IMR-90 (cell line): ENCODE measurements around the gene MBD3L4. TPM values are rescaled to one million over a fixed set of nuclear protein-coding genes. Genes with fewer than 3 reads are reported as not detected.
A peak's percentile ranks its signal among the peaks of the same experiment; 100 is the strongest.

ENCODE experiments used
- ATAC-seq: fragments of 200-7000 bp; cut with Tn5 transposase; 2 replicates; pipeline ENCODE4 v1.9.1; 2020; ENCODE audit warnings: low read depth, mild to moderate bottlenecking, moderate library complexity
- BruUV-seq: library from RNA; stranded (reverse); fragments of 400-500 nt; replicated peaks from 2 replicates; lab custom pipeline; 2021; lab: Mats Ljungman, UMichigan
- CTCF ChIA-PET: fragments of 300-600 bp; formaldehyde crosslinking; extraction: SDS; loops from one replicate; lab custom pipeline; 2021; ENCODE audit warnings: antibody characterized with exemption; lab: Yijun Ruan, JAX
- POLR2A ChIA-PET: fragments of 300-600 bp; sonication (Branson Sonifier 250); formaldehyde crosslinking; loops from one replicate; lab custom pipeline; 2022; ENCODE audit warnings: antibody characterized with exemption; ENCODE audit not compliant: unreplicated experiment; lab: Charles Lee
- DNase-seq: peaks from one replicate; pipeline ENCODE4 v3.0.0; 2013
- H2AFZ ChIP-seq: replicated peaks from 2 replicates; pipeline ENCODE3; 2013; ENCODE audit warnings: low read length, mild to moderate bottlenecking; ENCODE audit not compliant: poor library complexity
- H2AK5ac ChIP-seq: 2 replicates; pipeline ENCODE4 v1.6.1; 2013; ENCODE audit warnings: low read depth, low read length, inconsistent platforms
- H2AK9ac ChIP-seq: replicated peaks from 2 replicates; pipeline ENCODE3; 2013; ENCODE audit warnings: mild to moderate bottlenecking, low read depth, low read length, moderate library complexity; ENCODE audit not compliant: poor library complexity
- H2BK120ac ChIP-seq: 2 replicates; pipeline ENCODE4 v1.6.1; 2013; ENCODE audit warnings: low read depth, low read length, inconsistent platforms
- H2BK15ac ChIP-seq: 3 replicates; pipeline ENCODE4 v1.6.1; 2013; ENCODE audit warnings: low read depth, low read length, inconsistent platforms
- H2BK20ac ChIP-seq: 2 replicates; pipeline ENCODE4 v1.6.1; 2013; ENCODE audit warnings: low read depth, mild to moderate bottlenecking, inconsistent platforms, low read length, moderate library complexity
- H2BK5ac ChIP-seq: 2 replicates; pipeline ENCODE4 v1.6.1; 2013; ENCODE audit warnings: mild to moderate bottlenecking, low read depth, low read length, inconsistent platforms; ENCODE audit not compliant: poor library complexity, severe bottlenecking
- H3K14ac ChIP-seq: replicated peaks from 2 replicates; pipeline ENCODE4 v1.6.1; 2013; ENCODE audit warnings: low read depth, low read length, inconsistent platforms
- H3K18ac ChIP-seq: 2 replicates; pipeline ENCODE4 v1.6.1; 2013; ENCODE audit warnings: low read depth, low read length, control low read depth
- H3K23ac ChIP-seq: 2 replicates; pipeline ENCODE4 v1.6.1; 2013; ENCODE audit warnings: low read depth, low read length, inconsistent platforms
- H3K27ac ChIP-seq: 2 replicates; pipeline ENCODE4 v1.5.1; 2013; ENCODE audit warnings: mild to moderate bottlenecking, control low read depth, low read length; ENCODE audit not compliant: insufficient read depth
- H3K27me3 ChIP-seq: 2 replicates; pipeline ENCODE4 v1.6.1; 2013; ENCODE audit warnings: low read length; ENCODE audit not compliant: control insufficient read depth, insufficient read depth
- H3K36me3 ChIP-seq: 2 replicates; pipeline ENCODE4 v1.6.1; 2013; ENCODE audit warnings: low read length, mixed read lengths; ENCODE audit not compliant: control insufficient read depth, insufficient read depth
- H3K4ac ChIP-seq: 2 replicates; pipeline ENCODE4 v1.6.1; 2013; ENCODE audit warnings: low read depth, low read length, inconsistent platforms
- H3K4me1 ChIP-seq: 2 replicates; pipeline ENCODE4 v1.6.1; 2013; ENCODE audit warnings: low read length, mixed read lengths; ENCODE audit not compliant: control insufficient read depth, insufficient read depth
- H3K4me2 ChIP-seq: 2 replicates; pipeline ENCODE4 v1.6.1; 2013; ENCODE audit warnings: low read depth, mild to moderate bottlenecking, control low read depth, low read length, moderate library complexity
- H3K4me3 ChIP-seq: 2 replicates; pipeline ENCODE4 v1.5.1; 2013; ENCODE audit warnings: low read depth, mild to moderate bottlenecking, control low read depth, low read length, moderate library complexity; ENCODE audit not compliant: insufficient read depth
- H3K56ac ChIP-seq: 2 replicates; pipeline ENCODE4 v1.6.1; 2013; ENCODE audit warnings: low read length, inconsistent platforms; ENCODE audit not compliant: insufficient read depth; ENCODE audit errors: extremely low read depth
- H3K79me1 ChIP-seq, 2 experiments: 2 replicates each; pipeline ENCODE4 v1.6.1; 2013; ENCODE audit warnings: low read length in 2 of 2, inconsistent platforms in 1 of 2, low read depth in 1 of 2
- H3K9ac ChIP-seq: 2 replicates; pipeline ENCODE4 v1.6.1; 2013; ENCODE audit warnings: low read depth, low read length, control low read depth
- H3K9me1 ChIP-seq: 2 replicates; pipeline ENCODE4 v1.6.1; 2013; ENCODE audit warnings: low read length, inconsistent platforms; ENCODE audit not compliant: insufficient read depth
- H3K9me3 ChIP-seq: 2 replicates; pipeline ENCODE4 v1.6.1; 2013; ENCODE audit warnings: low read length; ENCODE audit not compliant: control insufficient read depth, insufficient read depth
- H4K20me1 ChIP-seq: 2 replicates; pipeline ENCODE4 v1.6.1; 2013; ENCODE audit warnings: low read length, inconsistent platforms; ENCODE audit not compliant: insufficient read depth
- H4K5ac ChIP-seq: 2 replicates; pipeline ENCODE4 v1.6.1; 2013; ENCODE audit warnings: mild to moderate bottlenecking, low read depth, low read length, control low read depth
- H4K8ac ChIP-seq, 2 experiments: 2 replicates each; pipeline ENCODE4 v1.6.1; 2013; ENCODE audit warnings: low read depth in 2 of 2, low read length in 2 of 2, control low read depth in 1 of 2, inconsistent platforms in 1 of 2
- H4K91ac ChIP-seq: 2 replicates; pipeline ENCODE4 v1.6.1; 2013; ENCODE audit warnings: low read depth, low read length, inconsistent platforms; ENCODE audit not compliant: insufficient read depth
- CHD1 ChIP-seq: IDR thresholded peaks from 2 replicates; pipeline ENCODE4 v1.6.1; 2012; ENCODE audit warnings: low read depth, low read length, improper control_type of control experiment
- FOS ChIP-seq: fragments of 150-350 bp; IDR thresholded peaks from 2 replicates; pipeline ENCODE4 v1.6.1; 2016; ENCODE audit warnings: low read depth, low read length
- MXI1 ChIP-seq: IDR thresholded peaks from 2 replicates; pipeline ENCODE4 v1.6.1; 2012; ENCODE audit warnings: low read depth, mild to moderate bottlenecking, low read length, moderate library complexity, borderline replicate concordance
- POLR2A ChIP-seq: IDR thresholded peaks from 2 replicates; pipeline ENCODE4 v1.6.1; 2012; ENCODE audit warnings: mild to moderate bottlenecking, low read depth, low read length
- RAD21 ChIP-seq: IDR thresholded peaks from 2 replicates; pipeline ENCODE4 v1.6.1; 2012; ENCODE audit warnings: low read length, improper control_type of control experiment
- RCOR1 ChIP-seq: IDR thresholded peaks from 2 replicates; pipeline ENCODE4 v1.6.1; 2012; ENCODE audit warnings: mild to moderate bottlenecking, low read length, improper control_type of control experiment; ENCODE audit not compliant: insufficient replicate concordance
- WGBS, 2 experiments: methylation state at CpG; one replicate each; pipeline versions ENCODE4 v1.1.5 to v1.1.7; 2013; ENCODE audit warnings: missing lambda C conversion rate in 2 of 2; ENCODE audit not compliant: insufficient read length in 1 of 2; ENCODE audit errors: extremely low coverage in 2 of 2; 5-methylcytosine and 5-hydroxymethylcytosine counted together
- dilution Hi-C: fragments of 300-500 bp; cut with HindIII; formaldehyde crosslinking; loops from one replicate; pipeline ENCODE4 v1.14.3; 2018; ENCODE audit warnings: low sequenced_read_pairs; ENCODE audit not compliant: unreplicated experiment
- in situ Hi-C: fragments of 300-500 bp; cut with MboI; formaldehyde crosslinking; loops from 3 replicates; pipeline ENCODE4 v1.14.3; 2019; ENCODE audit warnings: low sequenced_read_pairs, inconsistent platforms, mixed read lengths
- intact Hi-C: fragments of 100-400 bp; cut with micrococcal nuclease; formaldehyde crosslinking; loops from 2 replicates; pipeline ENCODE4 v1.10.0; 2022
- polyA plus RNA-seq, 3 experiments: library from polyadenylated mRNA; depleted of rRNA; stranded (reverse); fragments of >200 nt; gene quantifications; 2 replicates each; pipeline ENCODE4 v1.2.3, GENCODE V29; 2012; ENCODE audit warnings: low replicate concordance in 1 of 3
- total RNA-seq: library from RNA; depleted of rRNA; stranded (reverse); fragments of >200 nt; gene quantifications from 2 replicates; pipeline ENCODE4 v1.2.3, GENCODE V29; 2012
- TF ChIP-seq, protein P1 (sequence below): fragments of 150-350 bp; IDR thresholded peaks from 2 replicates; pipeline ENCODE4 v1.6.1; 2017; ENCODE audit warnings: mild to moderate bottlenecking, antibody characterized with exemption, low read length, low read depth
- TF ChIP-seq, protein P2 (sequence below): fragments of 150-350 bp; IDR thresholded peaks from 2 replicates; pipeline ENCODE4 v1.6.1; 2016; ENCODE audit warnings: low read depth, mild to moderate bottlenecking, low read length, moderate library complexity, borderline replicate concordance
- TF ChIP-seq, protein P3 (sequence below): conservative IDR thresholded peaks from 2 replicates; pipeline ENCODE4 v1.5.1; 2012; ENCODE audit warnings: mild to moderate bottlenecking, low read depth, low read length, improper control_type of control experiment

The MBD3L4 gene
- total and polyA plus RNA-seq, 2 of the 4 experiments (the other 2 are of a cell fraction), result not detected

DNA sequence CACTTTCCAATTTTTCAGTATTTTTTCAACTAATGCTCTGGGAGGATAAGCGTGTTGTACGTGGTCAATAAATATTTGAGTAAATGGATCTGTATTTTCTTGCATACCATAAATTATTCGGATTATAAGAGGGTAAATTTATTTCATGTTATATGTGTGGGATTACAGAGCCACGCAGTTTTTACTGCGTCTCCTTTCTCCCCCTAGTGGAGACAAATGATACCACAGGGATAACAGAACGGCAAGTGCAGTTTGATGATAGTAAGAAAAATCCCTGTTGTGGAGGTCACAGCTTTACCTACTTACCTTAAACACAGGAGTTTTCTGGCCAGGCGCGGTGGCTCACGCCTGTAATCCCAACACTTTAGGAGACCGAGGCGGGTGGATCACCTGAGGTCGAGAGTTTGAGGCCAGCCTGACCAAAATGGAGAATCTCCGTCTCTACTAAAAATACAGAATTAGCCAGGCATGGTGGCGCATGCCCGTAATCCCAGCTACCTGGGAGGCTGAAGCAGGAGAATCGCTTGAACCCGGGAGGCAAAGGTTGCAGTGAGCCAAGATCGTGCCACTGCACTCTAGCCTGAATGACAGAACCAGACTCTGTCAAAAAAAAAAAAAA, 35.6 kb downstream of the MBD3L4 start:
- no TSS peak for BruUV-seq
- CTCF ChIA-PET, result interaction anchor here (0.7 kb wide), 1 partner anchor 115 kb away, joined by 3 read pairs; no protein-coding TSS in a partner anchor
- TF ChIP-seq MXI1 (no peak), CHD1 (no peak), RCOR1 (no peak), RAD21 (no peak), POLR2A (no peak), FOS (no peak)
- TF ChIP-seq, protein P1, sequence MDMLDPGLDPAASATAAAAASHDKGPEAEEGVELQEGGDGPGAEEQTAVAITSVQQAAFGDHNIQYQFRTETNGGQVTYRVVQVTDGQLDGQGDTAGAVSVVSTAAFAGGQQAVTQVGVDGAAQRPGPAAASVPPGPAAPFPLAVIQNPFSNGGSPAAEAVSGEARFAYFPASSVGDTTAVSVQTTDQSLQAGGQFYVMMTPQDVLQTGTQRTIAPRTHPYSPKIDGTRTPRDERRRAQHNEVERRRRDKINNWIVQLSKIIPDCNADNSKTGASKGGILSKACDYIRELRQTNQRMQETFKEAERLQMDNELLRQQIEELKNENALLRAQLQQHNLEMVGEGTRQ, result no peak
- TF ChIP-seq, protein P2, sequence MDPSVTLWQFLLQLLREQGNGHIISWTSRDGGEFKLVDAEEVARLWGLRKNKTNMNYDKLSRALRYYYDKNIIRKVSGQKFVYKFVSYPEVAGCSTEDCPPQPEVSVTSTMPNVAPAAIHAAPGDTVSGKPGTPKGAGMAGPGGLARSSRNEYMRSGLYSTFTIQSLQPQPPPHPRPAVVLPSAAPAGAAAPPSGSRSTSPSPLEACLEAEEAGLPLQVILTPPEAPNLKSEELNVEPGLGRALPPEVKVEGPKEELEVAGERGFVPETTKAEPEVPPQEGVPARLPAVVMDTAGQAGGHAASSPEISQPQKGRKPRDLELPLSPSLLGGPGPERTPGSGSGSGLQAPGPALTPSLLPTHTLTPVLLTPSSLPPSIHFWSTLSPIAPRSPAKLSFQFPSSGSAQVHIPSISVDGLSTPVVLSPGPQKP, result no peak
- TF ChIP-seq, protein P3, sequence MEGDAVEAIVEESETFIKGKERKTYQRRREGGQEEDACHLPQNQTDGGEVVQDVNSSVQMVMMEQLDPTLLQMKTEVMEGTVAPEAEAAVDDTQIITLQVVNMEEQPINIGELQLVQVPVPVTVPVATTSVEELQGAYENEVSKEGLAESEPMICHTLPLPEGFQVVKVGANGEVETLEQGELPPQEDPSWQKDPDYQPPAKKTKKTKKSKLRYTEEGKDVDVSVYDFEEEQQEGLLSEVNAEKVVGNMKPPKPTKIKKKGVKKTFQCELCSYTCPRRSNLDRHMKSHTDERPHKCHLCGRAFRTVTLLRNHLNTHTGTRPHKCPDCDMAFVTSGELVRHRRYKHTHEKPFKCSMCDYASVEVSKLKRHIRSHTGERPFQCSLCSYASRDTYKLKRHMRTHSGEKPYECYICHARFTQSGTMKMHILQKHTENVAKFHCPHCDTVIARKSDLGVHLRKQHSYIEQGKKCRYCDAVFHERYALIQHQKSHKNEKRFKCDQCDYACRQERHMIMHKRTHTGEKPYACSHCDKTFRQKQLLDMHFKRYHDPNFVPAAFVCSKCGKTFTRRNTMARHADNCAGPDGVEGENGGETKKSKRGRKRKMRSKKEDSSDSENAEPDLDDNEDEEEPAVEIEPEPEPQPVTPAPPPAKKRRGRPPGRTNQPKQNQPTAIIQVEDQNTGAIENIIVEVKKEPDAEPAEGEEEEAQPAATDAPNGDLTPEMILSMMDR, result peak; percentile 36; the same call in 1 of the 2 replicates

More for the DNA sequence above, 35.6 kb downstream of the MBD3L4 start:
- no peak overlapping the region for H3K27ac ChIP-seq
- no peaks in the 10 kb centered on the region for H3K9me1 ChIP-seq
- dilution Hi-C loops (no loop called here), in situ Hi-C loops (no loop called here), intact Hi-C loops (no loop called here)
- POLR2A ChIA-PET, result no interaction called here
- no peak overlapping the region for H2AK5ac ChIP-seq
- H4K91ac ChIP-seq, result no peak overlapping the region
- H4K8ac ChIP-seq, result no peak overlapping the region
- H3K4me3 ChIP-seq, result no peak overlapping the region
- H3K4ac ChIP-seq, result no peak overlapping the region
- WGBS, 2 experiments, result 80% methylated on average over 2 of the region's 18 CpGs; no CpG with 5 or more reads in 1 of the 2 experiments
- H3K79me1 ChIP-seq, result no peaks in the 10 kb centered on the region
- H2BK5ac ChIP-seq, result no peak overlapping the region
- no peak overlapping the region for H2AK9ac ChIP-seq
- H3K9me3 ChIP-seq, result peaks cover 18% of the 10 kb centered on the region
- H3K14ac ChIP-seq, result no peak overlapping the region
- H3K4me2 ChIP-seq, result no peak overlapping the region
- no peak overlapping the region for H4K5ac ChIP-seq
- H2BK120ac ChIP-seq, result no peak overlapping the region
- no peaks in the 10 kb centered on the region for H3K36me3 ChIP-seq
- no peak overlapping the region for H2AFZ ChIP-seq
- H3K18ac ChIP-seq, result no peak overlapping the region
- no peaks in the 10 kb centered on the region for H3K27me3 ChIP-seq
- no peak overlapping the region for H2BK20ac ChIP-seq
- no peaks in the 10 kb centered on the region for H4K20me1 ChIP-seq
- no peaks in the 10 kb centered on the region for H3K4me1 ChIP-seq
- H3K9ac ChIP-seq, result no peak overlapping the region
- H3K56ac ChIP-seq, result no peak overlapping the region
- ATAC-seq (peak; percentile 49; the same call in 1 of the 2 replicates), DNase-seq (peak; percentile 18)
- no peak overlapping the region for H2BK15ac ChIP-seq
- H3K23ac ChIP-seq, result no peak overlapping the region
